Breast epithelium (tissue), 4 donors: ENCODE results near the gene CDCA7L. TPM values are rescaled to one million over a fixed set of nuclear protein-coding genes. Genes with fewer than 3 reads are reported as not detected.

Experiments used
- DNase-seq, 2 donors: peaks; one replicate each; pipeline ENCODE4 v3.0.0-alpha.2; 2019; ENCODE audit warnings: low spot score in 2 of 2
- H3K27ac ChIP-seq, 2 donors: fragments of 200-600 bp; sonication (generic) in 1 of 2; one replicate each; pipeline ENCODE4 v1.5.1; 2016 to 2019; ENCODE audit warnings: mild to moderate bottlenecking in 1 of 2
- H3K27me3 ChIP-seq, 2 donors: fragments of 200-600 bp; sonication (generic) in 1 of 2; one replicate each; pipeline versions ENCODE4 v1.5.1 to v1.6.0; 2017 to 2019; ENCODE audit warnings: control low read depth in 1 of 2, mild to moderate bottlenecking in 1 of 2
- H3K36me3 ChIP-seq: fragments of 200-600 bp; one replicate; pipeline ENCODE4 v1.5.1; 2019
- H3K4me1 ChIP-seq, 2 donors: fragments of 200-600 bp; sonication (generic); one replicate each; pipeline ENCODE4 v1.5.1; 2016 to 2019; ENCODE audit warnings: control low read depth in 1 of 2
- H3K4me3 ChIP-seq, 3 donors: fragments of 200-600 bp; sonication (generic); 1 replicate in 2 of 3; 2 replicates in 1 of 3; pipeline ENCODE4 v1.5.1; 2016 to 2019; ENCODE audit warnings: mild to moderate bottlenecking in 3 of 3, moderate library complexity in 2 of 3
- H3K9me3 ChIP-seq, 2 donors: fragments of 200-600 bp; sonication (generic) in 1 of 2; one replicate each; pipeline ENCODE4 v1.5.1; 2016 to 2019; ENCODE audit warnings: control low read depth in 1 of 2
- CTCF ChIP-seq, 3 donors: fragments of 450-650 bp; IDR thresholded peaks; one replicate each; pipeline ENCODE4 v1.5.1; 2016 to 2017; ENCODE audit warnings: antibody characterized with exemption in 3 of 3, mild to moderate bottlenecking in 3 of 3, moderate library complexity in 3 of 3
- POLR2A ChIP-seq: fragments of 450-650 bp; IDR thresholded peaks from one replicate; pipeline ENCODE4 v1.6.1; 2016; ENCODE audit warnings: antibody characterized with exemption, mild to moderate bottlenecking, moderate library complexity
- POLR2AphosphoS5 ChIP-seq, 3 donors: sonication (generic); formaldehyde crosslinking; IDR thresholded peaks; one replicate each; pipeline ENCODE4 v1.6.1; 2017; ENCODE audit warnings: antibody characterized with exemption in 3 of 3
- intact Hi-C: fragments of 100-400 bp; cut with DNase I; formaldehyde crosslinking; loops from one replicate; pipeline ENCODE4 v1.15.1; 2023; ENCODE audit warnings: low total_unique reads
- total RNA-seq, 3 donors: library from RNA; depleted of rRNA; stranded (reverse); fragments of >200 nt; gene quantifications; one replicate each; pipeline ENCODE4 v1.1.0, GENCODE V29; 2016

The CDCA7L gene
- total RNA-seq, 3 donors from 2014 or later, result 11.2 to 42.1 (median 20.3) TPM

DNA sequence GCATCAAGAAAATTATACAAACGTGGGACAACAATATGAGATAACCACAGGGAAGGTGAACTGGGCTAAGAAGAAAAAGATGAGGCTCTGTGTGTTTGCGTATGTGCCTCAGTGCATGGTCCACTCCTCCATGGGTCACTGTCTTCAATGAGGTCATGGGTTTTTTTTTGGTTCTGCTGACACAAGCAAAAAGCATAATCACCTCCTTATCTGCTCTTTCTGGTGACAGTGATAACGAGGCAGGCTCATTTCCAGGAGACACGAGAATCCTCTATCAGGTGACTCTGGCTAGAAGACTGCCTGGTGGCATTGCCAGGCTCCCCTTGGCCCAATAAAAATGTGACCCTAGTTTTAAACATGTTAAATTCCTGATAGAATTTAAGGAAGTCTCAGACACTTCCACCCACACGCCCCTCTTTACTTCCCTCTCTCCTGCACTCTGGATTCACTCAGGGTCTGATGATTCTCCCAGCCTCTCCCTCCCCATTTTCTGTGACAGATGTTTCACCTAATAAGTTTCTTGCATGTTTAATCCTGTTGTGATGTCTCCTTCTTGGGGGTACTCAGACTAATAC is 35.3 kb upstream of the CDCA7L start:
- Histone ChIP-seq H3K27me3 (no peaks in the 10 kb centered on the region), H3K4me3 (no peak overlapping the region), H3K36me3 (no peaks in the 10 kb centered on the region), H3K9me3 (no peaks in the 10 kb centered on the region), H3K4me1 (no peaks in the 10 kb centered on the region), H3K27ac (no peak overlapping the region)
- TF ChIP-seq POLR2A (no peak), POLR2AphosphoS5 (IDR thresholded peaks at IDR 0.05) (no peak), CTCF (IDR thresholded peaks at IDR 0.05) (no peak)
- DNase-seq, result no peak
- intact Hi-C loops, result no loop called here

DNA sequence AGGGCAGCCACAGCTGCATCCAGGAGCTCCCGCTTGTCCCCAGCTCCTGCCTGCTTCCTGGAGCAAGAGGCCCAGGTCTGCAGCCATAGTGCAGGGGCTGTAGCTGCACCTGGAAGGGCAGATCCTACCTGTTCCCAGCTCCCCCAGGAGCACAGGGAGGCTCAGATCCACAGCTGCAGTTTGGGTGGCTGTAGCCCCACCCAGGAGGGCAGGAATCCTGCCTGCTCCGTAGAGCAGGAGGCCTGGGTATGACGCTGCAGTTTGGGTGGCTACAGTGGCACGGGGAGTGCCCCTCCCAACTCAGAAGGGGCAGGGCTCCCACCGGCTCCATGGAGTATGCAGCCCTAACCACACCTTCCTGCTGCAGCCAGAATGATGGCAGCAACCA is 26.7 kb upstream of the CDCA7L start:
- intact Hi-C loops, result no loop called here
- Histone ChIP-seq H3K27ac (no peak overlapping the region), H3K4me1 (no peaks in the 10 kb centered on the region), H3K36me3 (no peaks in the 10 kb centered on the region), H3K27me3 (no peaks in the 10 kb centered on the region), H3K4me3 (no peak overlapping the region), H3K9me3 (no peaks in the 10 kb centered on the region)
- TF ChIP-seq POLR2AphosphoS5 (IDR thresholded peaks at IDR 0.05) (no peak), CTCF (IDR thresholded peaks at IDR 0.05) (no peak), POLR2A (no peak)
- DNase-seq, result no peak

DNA sequence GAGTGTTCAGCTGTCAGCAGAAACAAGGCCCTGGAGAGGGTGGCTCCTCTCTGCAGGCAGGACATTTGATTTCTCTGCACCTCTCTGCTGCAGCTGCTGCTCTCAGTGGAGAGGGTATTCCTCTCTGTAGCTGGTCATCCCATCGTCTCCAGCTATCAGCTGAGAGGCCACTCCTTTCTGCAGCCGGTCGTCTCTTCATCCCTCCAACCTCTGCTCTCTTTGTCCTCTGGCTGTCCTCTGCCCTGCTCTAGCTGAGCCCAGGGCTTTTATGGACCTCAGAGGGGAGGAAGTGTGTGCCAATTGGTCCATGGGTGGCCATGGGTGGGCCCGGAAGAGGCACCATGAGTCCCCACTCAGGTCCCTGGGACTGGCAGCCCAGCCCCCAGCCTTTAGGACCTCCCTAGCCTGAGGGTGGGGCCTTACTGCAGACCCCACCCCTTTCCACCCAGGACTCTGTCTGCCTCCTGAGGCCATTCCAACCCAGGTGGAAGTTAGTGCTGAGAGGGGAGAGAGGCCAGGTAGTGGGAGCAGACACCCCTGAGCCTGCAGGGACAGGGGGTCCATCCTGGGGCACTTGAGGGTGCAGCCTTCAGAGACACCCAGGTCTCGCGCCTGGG is 26.2 kb upstream of the CDCA7L start:
- H3K27ac ChIP-seq, result no peak overlapping the region
- no peak for DNase-seq
- no peak for TF ChIP-seq POLR2A
- no peak overlapping the region for H3K4me3 ChIP-seq
- H3K4me1 ChIP-seq, result no peaks in the 10 kb centered on the region
- no peaks in the 10 kb centered on the region for H3K9me3 ChIP-seq
- intact Hi-C loops, result no loop called here
- no peaks in the 10 kb centered on the region for H3K36me3 ChIP-seq
- H3K27me3 ChIP-seq, result no peaks in the 10 kb centered on the region

DNA sequence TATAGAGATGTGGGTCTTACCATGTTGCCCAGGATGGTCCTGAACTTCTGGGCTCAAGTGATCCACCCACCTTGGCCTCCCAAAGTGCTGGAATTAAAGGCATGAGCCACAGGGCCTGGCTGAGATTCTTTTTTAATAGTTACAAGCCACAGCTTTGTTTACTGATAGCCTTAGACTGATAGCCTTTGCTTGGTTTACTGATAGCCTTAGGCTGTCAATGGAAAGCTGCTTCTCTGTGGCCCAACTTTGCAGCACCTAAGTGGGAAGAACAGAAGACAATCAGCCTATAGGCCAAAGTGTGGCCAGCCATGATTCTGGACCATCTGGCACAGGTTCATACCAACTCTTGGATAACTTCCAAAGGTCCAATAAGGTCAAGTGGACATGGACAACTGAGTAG is 24.1 kb upstream of the CDCA7L start:
- intact Hi-C loops, result no loop called here
- Histone ChIP-seq H3K4me1 (no peaks in the 10 kb centered on the region), H3K27ac (no peak overlapping the region), H3K36me3 (no peaks in the 10 kb centered on the region), H3K4me3 (no peak overlapping the region), H3K27me3 (no peaks in the 10 kb centered on the region), H3K9me3 (no peaks in the 10 kb centered on the region)
- no peak for DNase-seq
- no peak for TF ChIP-seq POLR2A
- TF ChIP-seq CTCF (IDR thresholded peaks at IDR 0.05), result no peak
- no peak for TF ChIP-seq POLR2AphosphoS5 (IDR thresholded peaks at IDR 0.05)

DNA sequence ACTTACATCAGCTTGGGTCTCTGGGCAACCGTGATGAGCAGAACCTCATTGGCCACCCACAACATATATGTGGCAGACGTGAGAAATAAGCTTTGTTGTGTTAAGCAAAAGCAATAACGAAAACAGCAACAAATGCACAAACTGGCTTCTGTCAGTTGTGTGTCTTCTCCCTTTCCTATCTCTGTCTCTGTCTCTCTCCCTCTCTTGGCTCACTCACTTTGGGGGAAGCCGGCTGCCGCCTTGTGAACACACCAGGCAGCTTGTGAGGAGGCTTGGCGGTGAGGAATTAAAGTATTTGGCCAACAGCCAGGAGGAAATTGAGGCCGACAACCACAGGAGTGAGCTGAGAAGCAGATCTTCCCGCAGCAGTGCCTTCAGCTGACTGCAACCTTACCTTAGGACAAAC is 21.9 kb upstream of the CDCA7L start:
- no peak overlapping the region for H3K4me3 ChIP-seq

More for the DNA sequence above, 21.9 kb upstream of the CDCA7L start:
- no peaks in the 10 kb centered on the region for H3K36me3 ChIP-seq
- no peak overlapping the region for H3K27ac ChIP-seq
- H3K4me1 ChIP-seq, result no peaks in the 10 kb centered on the region
- TF ChIP-seq POLR2AphosphoS5 (IDR thresholded peaks at IDR 0.05) (no peak), POLR2A (no peak), CTCF (IDR thresholded peaks at IDR 0.05) (no peak)
- no peaks in the 10 kb centered on the region for H3K27me3 ChIP-seq
- no peaks in the 10 kb centered on the region for H3K9me3 ChIP-seq
- intact Hi-C loops, result no loop called here
- DNase-seq, result no peak
